Measurements from ENCODE around the gene FBXO21.
A peak's percentile ranks its signal among the peaks of the same experiment; 100 is the strongest.
"Not testable (repeated sequence)": the region's sequence is repeated elsewhere in the genome, so short reads cannot be mapped to it uniquely, and the experiment has no call there.

The FBXO21 gene

GRCh38 chr12:117199956-117200744 is 9.9 kb upstream of the FBXO21 start:
- DNase-seq, result not testable (repeated sequence)

GRCh38 chr12:117196334-117196733 is 6.1 kb upstream of the FBXO21 start:
- not testable (repeated sequence) for DNase-seq

- DNase-seq, result not testable (repeated sequence)
These were observed 4.8 kb upstream of the FBXO21 start for GRCh38 chr12:117195027-117195426.

- DNase-seq, result no peak
These were observed 3.6 kb upstream of the FBXO21 start for GRCh38 chr12:117193903-117194302.

- DNase-seq, result not testable (repeated sequence)
These were observed 2.3 kb upstream of the FBXO21 start for GRCh38 chr12:117192581-117192980.

GRCh38 chr12:117192057-117192456 is 1.8 kb upstream of the FBXO21 start:
- no peak for DNase-seq

- DNase-seq, result peak; percentile 43
These were observed 503 bp downstream of the FBXO21 start for GRCh38 chr12:117189725-117190209.

- no peak for DNase-seq
These were observed 1.1 kb downstream of the FBXO21 start for GRCh38 chr12:117188961-117189724.

- no peak for DNase-seq
These were observed 2.1 kb downstream of the FBXO21 start for GRCh38 chr12:117188121-117188665.

GRCh38 chr12:117187421-117187820 is 2.8 kb downstream of the FBXO21 start:
- no peak for DNase-seq

GRCh38 chr12:117182866-117183265 is 7.4 kb downstream of the FBXO21 start:
- no peak for DNase-seq

GRCh38 chr12:117181468-117181843 is 8.8 kb downstream of the FBXO21 start:
- not testable (repeated sequence) for DNase-seq

GRCh38 chr12:117180758-117181467 is 9.4 kb downstream of the FBXO21 start:
- DNase-seq, result no peak

- DNase-seq, result no peak
These were observed 11.5 kb downstream of the FBXO21 start for GRCh38 chr12:117178745-117179144.

- no peak for DNase-seq
These were observed 12.0 kb downstream of the FBXO21 start for GRCh38 chr12:117178301-117178700.

GRCh38 chr12:117172168-117172567 is 18.1 kb downstream of the FBXO21 start:
- no peak for DNase-seq

- DNase-seq, result no peak
These were observed 18.6 kb downstream of the FBXO21 start for GRCh38 chr12:117171499-117172162.

- no peak for DNase-seq
These were observed 20.7 kb downstream of the FBXO21 start for GRCh38 chr12:117169548-117169947.

- no peak for DNase-seq
These were observed 21.3 kb downstream of the FBXO21 start for GRCh38 chr12:117168976-117169375.

- no peak for DNase-seq
These were observed 22.5 kb downstream of the FBXO21 start for GRCh38 chr12:117167769-117168168.

- DNase-seq, result no peak
These were observed 24.2 kb downstream of the FBXO21 start for GRCh38 chr12:117166107-117166506.

- no peak for DNase-seq
These were observed 24.9 kb downstream of the FBXO21 start for GRCh38 chr12:117165342-117165741.

- DNase-seq, result no peak
These were observed 27.6 kb downstream of the FBXO21 start for GRCh38 chr12:117162633-117163032.

Data from NCI-H510A treated with DMSO at 0.1 percent for 48 hours (cell line).